ENCODE results near the gene PTPRM. TPM values are rescaled to one million over a fixed set of nuclear protein-coding genes. Genes with fewer than 3 reads are reported as not detected.

PTPRM gene
- polyA plus RNA-seq, 2 of the 4 experiments (the other 2 are of a cell fraction) = 44.5 to 199 TPM

DNA sequence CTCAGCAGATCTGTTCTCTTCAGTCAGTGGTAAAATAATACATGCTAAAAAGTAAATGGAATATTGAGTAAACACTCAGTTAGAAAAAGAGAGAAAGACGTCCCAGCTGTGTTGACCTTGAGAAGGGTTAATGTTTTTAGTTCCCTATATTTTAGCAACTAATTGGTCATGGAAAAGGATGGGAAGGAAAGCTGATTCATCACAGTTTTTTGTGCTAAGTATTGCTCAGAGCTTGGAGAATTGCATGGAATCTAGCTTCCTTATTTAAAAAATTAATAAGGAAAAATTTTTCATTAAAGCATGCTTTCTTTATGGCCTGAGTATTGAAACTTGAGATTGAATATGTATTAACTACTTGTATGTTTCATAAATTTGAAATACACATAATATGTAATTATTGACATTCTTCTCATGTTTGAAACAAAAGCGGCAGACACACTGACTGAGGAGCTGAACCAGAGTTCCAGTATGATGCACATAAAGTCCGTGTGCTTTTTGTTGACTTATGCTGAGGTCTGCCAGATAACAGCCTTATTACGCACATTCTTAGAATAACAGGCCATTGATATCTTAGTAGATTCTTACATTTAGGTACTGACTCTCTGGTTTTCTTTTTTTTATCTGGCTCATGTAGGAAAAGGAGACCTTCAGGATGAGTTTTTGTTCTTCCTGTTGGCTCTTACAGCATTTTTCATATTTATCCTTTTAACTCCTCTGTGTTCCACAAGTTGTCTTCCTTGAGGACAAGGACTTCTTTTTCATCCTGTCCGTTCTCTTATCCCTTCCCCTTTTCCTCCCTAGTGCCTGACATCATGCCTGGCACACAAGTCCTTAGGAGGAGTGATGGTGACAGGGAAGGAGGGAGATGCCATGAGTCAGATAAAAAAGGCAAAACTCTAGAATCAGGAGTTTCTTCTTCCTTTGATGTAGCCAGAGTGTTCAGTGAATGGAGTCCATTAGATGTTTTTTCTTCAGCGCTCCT is 194.1 kb downstream of the PTPRM start:
- CTCF ChIA-PET = interaction anchor here (1.2 kb wide), 1 partner anchor 489 kb away, joined by 3 read pairs; no protein-coding TSS in a partner anchor
- Histone ChIP-seq H3K27ac (peak overlapping the region; percentile 84 to 86), H3K9me3 (no peaks in the 10 kb centered on the region), H3K4me1 (peaks cover 97% of the 10 kb centered on the region), H3K4me2 (peak overlapping the region; percentile 56), H3K4me3 (no peak overlapping the region)
- POLR2A ChIA-PET = no interaction called here
- DNase-seq (ENCODE audit: low read depth in 1 of 2, low spot score in 1 of 2) (peak; percentile 7 to 53), ATAC-seq (peak; percentile 78 to 85), FAIRE-seq (no peak)
- WGBS (ENCODE audit: missing lambda C conversion rate) = 19% methylated on average over 6 of the region's 6 CpGs
- TF ChIP-seq ZC3H11A (IDR thresholded peaks at IDR 0.05) (no peak), JUNB (IDR thresholded peaks at IDR 0.05) (peak; percentile 25; the same call in 1 of the 2 replicates), GATA3 (IDR thresholded peaks at IDR 0.05; ENCODE audit: borderline replicate concordance) (peak; percentile 42; the same call in 1 of the 2 replicates)

DNA sequence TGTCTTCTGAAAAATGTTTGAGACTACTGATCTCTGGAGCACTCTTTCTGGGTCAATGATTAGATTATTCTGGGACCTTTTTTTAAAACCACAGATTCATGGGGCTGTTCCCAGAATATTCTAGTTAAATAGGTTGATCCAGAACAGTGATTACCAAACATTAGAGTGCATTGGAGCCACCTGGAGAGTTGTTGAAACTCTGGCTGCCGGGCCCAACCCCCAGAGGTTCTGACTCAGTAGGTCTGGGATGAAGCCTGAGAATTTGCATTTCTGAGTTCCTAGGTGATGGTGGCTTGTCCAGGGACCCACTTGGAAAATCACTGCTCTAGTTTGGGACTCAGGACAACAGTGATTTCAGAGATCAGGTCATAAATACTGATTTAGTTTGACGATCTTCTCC is 197.3 kb downstream of the PTPRM start:
- no peak for FAIRE-seq
- H3K4me2 ChIP-seq = peak overlapping the region; percentile 47
- DNase-seq (ENCODE audit: low read depth in 1 of 2, low spot score in 1 of 2) = no peak
- ATAC-seq = no peak
- H3K27ac ChIP-seq = peak overlapping the region; percentile 78 to 86; a peak in 4 of 6 replicates
- 67% methylated on average over 2 of the region's 2 CpGs for WGBS (ENCODE audit: missing lambda C conversion rate)
- no peak for TF ChIP-seq HOXB13 (CRISPR knock-in tag; IDR thresholded peaks at IDR 0.05; ENCODE audit: low read depth)
- peaks cover 79% of the 10 kb centered on the region for H3K4me1 ChIP-seq
- no peak overlapping the region for H3K4me3 ChIP-seq
- CTCF ChIA-PET = interaction anchor here (0.9 kb wide), 1 partner anchor 25 kb away, joined by 3 read pairs; no protein-coding TSS in a partner anchor
- POLR2A ChIA-PET = no interaction called here
- no peaks in the 10 kb centered on the region for H3K9me3 ChIP-seq

DNA sequence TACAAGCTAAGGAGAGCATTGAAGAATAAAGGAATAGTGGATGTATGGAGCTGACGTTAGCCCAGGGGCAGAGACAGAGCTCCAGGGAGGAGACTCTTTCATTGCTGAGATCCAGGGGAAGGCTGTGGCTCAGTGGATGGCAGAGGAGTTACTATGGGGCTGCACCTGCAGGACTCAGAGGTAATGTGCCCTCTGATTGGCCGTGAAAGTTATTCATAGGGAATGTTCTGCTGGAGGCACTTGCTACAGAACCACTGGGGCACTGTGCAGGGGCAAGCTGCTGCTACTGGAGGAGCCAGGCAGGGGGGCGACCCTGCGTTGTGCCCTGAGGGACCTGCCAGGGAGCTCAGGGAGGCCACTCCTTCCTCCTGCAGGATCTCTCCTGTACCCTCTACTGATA is 199.2 kb downstream of the PTPRM start:
- H3K9me3 ChIP-seq = no peaks in the 10 kb centered on the region
- peak overlapping the region in 1 of 2 experiments; percentile 44; a peak in 1 of 6 replicates for H3K27ac ChIP-seq
- FAIRE-seq (no peak), DNase-seq (ENCODE audit: low read depth in 1 of 2, low spot score in 1 of 2) (no peak), ATAC-seq (0 out of 6 replicates have a peak, but pooled peaks of 1 of the 2 experiments have one; percentile 13)
- H3K4me2 ChIP-seq = no peak overlapping the region
- no peak overlapping the region for H3K4me3 ChIP-seq
- ChIA-PET CTCF (no interaction called here), POLR2A (no interaction called here)
- H3K4me1 ChIP-seq = peaks cover 59% of the 10 kb centered on the region
- 81% methylated on average over 2 of the region's 4 CpGs for WGBS (ENCODE audit: missing lambda C conversion rate)
- TF ChIP-seq FOXS1 (CRISPR knock-in tag; IDR thresholded peaks at IDR 0.05) (no peak), EP300 (IDR thresholded peaks at IDR 0.05) (no peak), CHD4 (IDR thresholded peaks at IDR 0.05; ENCODE audit: borderline replicate concordance) (no peak), CEBPB (IDR thresholded peaks at IDR 0.05) (no peak)
- TF ChIP-seq, protein P1, sequence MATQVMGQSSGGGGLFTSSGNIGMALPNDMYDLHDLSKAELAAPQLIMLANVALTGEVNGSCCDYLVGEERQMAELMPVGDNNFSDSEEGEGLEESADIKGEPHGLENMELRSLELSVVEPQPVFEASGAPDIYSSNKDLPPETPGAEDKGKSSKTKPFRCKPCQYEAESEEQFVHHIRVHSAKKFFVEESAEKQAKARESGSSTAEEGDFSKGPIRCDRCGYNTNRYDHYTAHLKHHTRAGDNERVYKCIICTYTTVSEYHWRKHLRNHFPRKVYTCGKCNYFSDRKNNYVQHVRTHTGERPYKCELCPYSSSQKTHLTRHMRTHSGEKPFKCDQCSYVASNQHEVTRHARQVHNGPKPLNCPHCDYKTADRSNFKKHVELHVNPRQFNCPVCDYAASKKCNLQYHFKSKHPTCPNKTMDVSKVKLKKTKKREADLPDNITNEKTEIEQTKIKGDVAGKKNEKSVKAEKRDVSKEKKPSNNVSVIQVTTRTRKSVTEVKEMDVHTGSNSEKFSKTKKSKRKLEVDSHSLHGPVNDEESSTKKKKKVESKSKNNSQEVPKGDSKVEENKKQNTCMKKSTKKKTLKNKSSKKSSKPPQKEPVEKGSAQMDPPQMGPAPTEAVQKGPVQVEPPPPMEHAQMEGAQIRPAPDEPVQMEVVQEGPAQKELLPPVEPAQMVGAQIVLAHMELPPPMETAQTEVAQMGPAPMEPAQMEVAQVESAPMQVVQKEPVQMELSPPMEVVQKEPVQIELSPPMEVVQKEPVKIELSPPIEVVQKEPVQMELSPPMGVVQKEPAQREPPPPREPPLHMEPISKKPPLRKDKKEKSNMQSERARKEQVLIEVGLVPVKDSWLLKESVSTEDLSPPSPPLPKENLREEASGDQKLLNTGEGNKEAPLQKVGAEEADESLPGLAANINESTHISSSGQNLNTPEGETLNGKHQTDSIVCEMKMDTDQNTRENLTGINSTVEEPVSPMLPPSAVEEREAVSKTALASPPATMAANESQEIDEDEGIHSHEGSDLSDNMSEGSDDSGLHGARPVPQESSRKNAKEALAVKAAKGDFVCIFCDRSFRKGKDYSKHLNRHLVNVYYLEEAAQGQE (IDR thresholded peaks at IDR 0.05) = no peak

DNA sequence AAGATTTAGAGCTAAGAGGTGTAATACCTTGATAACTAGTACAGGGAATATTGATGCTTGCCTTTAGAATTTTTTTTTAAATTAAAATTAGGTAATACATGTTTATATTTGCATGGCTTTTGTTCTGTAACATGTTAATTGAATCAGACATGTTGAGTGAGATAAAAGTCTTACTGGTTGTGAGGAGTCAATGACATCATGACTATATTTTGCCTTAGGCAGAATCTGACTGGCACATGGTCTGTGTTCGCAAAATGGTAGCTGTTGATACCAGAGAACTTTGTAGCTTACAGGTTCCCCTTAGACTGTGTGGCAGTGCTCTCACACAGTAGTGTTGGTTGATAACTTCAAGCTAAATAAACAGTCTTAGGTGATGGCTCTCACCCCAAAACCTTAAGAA is 199.7 kb downstream of the PTPRM start:
- no peak for DNase-seq (ENCODE audit: low read depth in 1 of 2, low spot score in 1 of 2)
- POLR2A ChIA-PET = no interaction called here
- H3K4me1 ChIP-seq = peaks cover 58% of the 10 kb centered on the region
- H3K4me3 ChIP-seq = no peak overlapping the region
- no peaks in the 10 kb centered on the region for H3K9me3 ChIP-seq
- WGBS (ENCODE audit: missing lambda C conversion rate) = 91% methylated on average over 1 of the region's 1 CpG
- CTCF ChIA-PET = no interaction called here
- TF ChIP-seq KDM1A (IDR thresholded peaks at IDR 0.05; ENCODE audit: low read depth) (no peak), RCOR1 (IDR thresholded peaks at IDR 0.05; ENCODE audit: low read depth, low read length) (no peak), HEYL (CRISPR knock-in tag; IDR thresholded peaks at IDR 0.05) (no peak), NPAS2 (CRISPR knock-in tag; IDR thresholded peaks at IDR 0.05; ENCODE audit: borderline replicate concordance) (no peak), ESRRA (IDR thresholded peaks at IDR 0.05; ENCODE audit: borderline replicate concordance, low read length) (no peak), RFX5 (IDR thresholded peaks at IDR 0.05) (no peak), JUN (IDR thresholded peaks at IDR 0.05) (no peak), GATA3 (IDR thresholded peaks at IDR 0.05; ENCODE audit: borderline replicate concordance) (no peak), HOXB13 (CRISPR knock-in tag; IDR thresholded peaks at IDR 0.05; ENCODE audit: low read depth) (no peak), KDM5A (IDR thresholded peaks at IDR 0.05) (no peak), FOSL2 (IDR thresholded peaks at IDR 0.05) (no peak), FOSL2 (CRISPR knock-in tag; IDR thresholded peaks at IDR 0.05) (no peak)
- TF ChIP-seq, protein P2, sequence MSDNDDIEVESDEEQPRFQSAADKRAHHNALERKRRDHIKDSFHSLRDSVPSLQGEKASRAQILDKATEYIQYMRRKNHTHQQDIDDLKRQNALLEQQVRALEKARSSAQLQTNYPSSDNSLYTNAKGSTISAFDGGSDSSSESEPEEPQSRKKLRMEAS (IDR thresholded peaks at IDR 0.05) = no peak
- TF ChIP-seq, protein P3, sequence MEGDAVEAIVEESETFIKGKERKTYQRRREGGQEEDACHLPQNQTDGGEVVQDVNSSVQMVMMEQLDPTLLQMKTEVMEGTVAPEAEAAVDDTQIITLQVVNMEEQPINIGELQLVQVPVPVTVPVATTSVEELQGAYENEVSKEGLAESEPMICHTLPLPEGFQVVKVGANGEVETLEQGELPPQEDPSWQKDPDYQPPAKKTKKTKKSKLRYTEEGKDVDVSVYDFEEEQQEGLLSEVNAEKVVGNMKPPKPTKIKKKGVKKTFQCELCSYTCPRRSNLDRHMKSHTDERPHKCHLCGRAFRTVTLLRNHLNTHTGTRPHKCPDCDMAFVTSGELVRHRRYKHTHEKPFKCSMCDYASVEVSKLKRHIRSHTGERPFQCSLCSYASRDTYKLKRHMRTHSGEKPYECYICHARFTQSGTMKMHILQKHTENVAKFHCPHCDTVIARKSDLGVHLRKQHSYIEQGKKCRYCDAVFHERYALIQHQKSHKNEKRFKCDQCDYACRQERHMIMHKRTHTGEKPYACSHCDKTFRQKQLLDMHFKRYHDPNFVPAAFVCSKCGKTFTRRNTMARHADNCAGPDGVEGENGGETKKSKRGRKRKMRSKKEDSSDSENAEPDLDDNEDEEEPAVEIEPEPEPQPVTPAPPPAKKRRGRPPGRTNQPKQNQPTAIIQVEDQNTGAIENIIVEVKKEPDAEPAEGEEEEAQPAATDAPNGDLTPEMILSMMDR (IDR thresholded peaks at IDR 0.05) = no peak
- TF ChIP-seq, protein P4, sequence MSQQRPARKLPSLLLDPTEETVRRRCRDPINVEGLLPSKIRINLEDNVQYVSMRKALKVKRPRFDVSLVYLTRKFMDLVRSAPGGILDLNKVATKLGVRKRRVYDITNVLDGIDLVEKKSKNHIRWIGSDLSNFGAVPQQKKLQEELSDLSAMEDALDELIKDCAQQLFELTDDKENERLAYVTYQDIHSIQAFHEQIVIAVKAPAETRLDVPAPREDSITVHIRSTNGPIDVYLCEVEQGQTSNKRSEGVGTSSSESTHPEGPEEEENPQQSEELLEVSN (IDR thresholded peaks at IDR 0.05; ENCODE audit: borderline replicate concordance, low read depth) = no peak
- FAIRE-seq = no peak
- H3K27ac ChIP-seq = no peak overlapping the region; a peak in 1 of 6 replicates
- ATAC-seq = no peak
- peak overlapping the region; percentile 15; the same call in 1 of the 3 replicates for H3K4me2 ChIP-seq
